Measurements from ENCODE around the gene GPALPP1.

GRCh38 chr13:45051315-45051714 lies 62.0 kb downstream of the GPALPP1 start:
- TF ChIP-seq CTCF (IDR thresholded peaks at IDR 0.05) (no peak), EZH2 (IDR thresholded peaks at IDR 0.05; ENCODE audit: borderline replicate concordance, insufficient read depth, low read depth, low read length, poor library complexity, severe bottlenecking) (no peak)

Measured in B cell (primary cell).